Thymus (tissue), 11 donors: ENCODE results near the gene CTSW. TPM values are rescaled to one million over a fixed set of nuclear protein-coding genes. Genes with fewer than 3 reads are reported as not detected.

Experiments used
- DNase-seq, 9 donors: peaks; one replicate each; pipeline ENCODE4 v3.0.0-alpha.2; 2013; ENCODE audit warnings: low spot score in 9 of 9, low read depth in 6 of 9, missing footprints in 1 of 9
- H3K27ac ChIP-seq, 2 donors: one replicate each; pipeline ENCODE4 v1.5.1; 2013; ENCODE audit warnings: control low read depth in 1 of 2, low read depth in 1 of 2, low read length in 1 of 2, mild to moderate bottlenecking in 1 of 2, moderate library complexity in 1 of 2
- H3K27me3 ChIP-seq, 2 donors: one replicate each; pipeline ENCODE4 v1.5.1; 2013; ENCODE audit warnings: low read length in 1 of 2; ENCODE audit not compliant: control insufficient read depth in 2 of 2, insufficient read depth in 1 of 2
- H3K36me3 ChIP-seq, 2 donors: one replicate each; pipeline ENCODE4 v1.5.1; 2013; ENCODE audit warnings: low read length in 1 of 2, mild to moderate bottlenecking in 1 of 2, moderate library complexity in 1 of 2; ENCODE audit not compliant: control insufficient read depth in 2 of 2, insufficient read depth in 2 of 2
- H3K4me1 ChIP-seq, 2 donors: one replicate each; pipeline ENCODE4 v1.5.1; 2013; ENCODE audit warnings: low read length in 2 of 2; ENCODE audit not compliant: control insufficient read depth in 2 of 2, insufficient read depth in 2 of 2
- H3K4me3 ChIP-seq, 2 donors: one replicate each; pipeline ENCODE4 v1.5.1; 2013; ENCODE audit warnings: low read length in 2 of 2, control low read depth in 1 of 2, mild to moderate bottlenecking in 1 of 2
- H3K9me3 ChIP-seq, 2 donors: one replicate each; pipeline ENCODE4 v1.5.1; 2013; ENCODE audit warnings: low read length in 1 of 2, mild to moderate bottlenecking in 1 of 2; ENCODE audit not compliant: control insufficient read depth in 2 of 2, insufficient read depth in 1 of 2
- WGBS: extraction: QIAGEN DNeasy Blood & Tissue Kit; methylation state at CpG from one replicate; pipeline ENCODE4 v1.1.7; 2013; 5-methylcytosine and 5-hydroxymethylcytosine counted together
- polyA plus RNA-seq: library from polyadenylated mRNA; stranded (reverse); fragments of 200-250 nt; gene quantifications from one replicate; pipeline ENCODE4 v1.2.3, GENCODE V29; 2013
- total RNA-seq: library from RNA; stranded (reverse); fragments of 120-200 nt; gene quantifications from one replicate; pipeline ENCODE4 v1.2.4, GENCODE V29; 2013
- donor health status: healthy.

The CTSW gene
- total and polyA plus RNA-seq, 2 donors, result 4.2 to 18.5 TPM

DNA sequence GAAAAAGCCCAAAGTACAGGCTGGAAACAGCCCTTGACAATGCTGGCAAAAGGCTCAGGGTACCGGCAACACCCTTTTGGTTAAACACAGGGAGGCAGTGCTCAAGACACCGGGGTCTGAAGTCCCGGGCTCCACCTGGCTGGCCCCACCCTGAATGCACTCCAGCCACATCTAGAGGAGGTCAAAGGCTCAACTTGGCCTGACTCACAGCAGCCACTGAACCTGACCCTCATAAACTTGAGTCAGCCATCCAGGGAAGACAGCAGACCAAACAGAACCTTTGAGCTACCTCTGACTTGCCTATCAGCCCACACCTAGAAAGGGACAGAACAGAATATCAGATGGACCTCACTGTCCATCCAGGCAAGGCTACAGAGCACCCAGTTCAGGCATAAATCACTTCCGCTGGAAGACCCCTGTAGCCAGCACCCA is 25.5 kb upstream of the CTSW start:
- H3K27me3 ChIP-seq, result no peaks in the 10 kb centered on the region
- peaks cover 58 to 61% of the 10 kb centered on the region in 2 donors for H3K36me3 ChIP-seq
- DNase-seq, result no peak
- 99% methylated on average over 4 of the region's 4 CpGs for WGBS
- H3K27ac ChIP-seq, result no peak overlapping the region
- no peak overlapping the region for H3K4me3 ChIP-seq
- H3K9me3 ChIP-seq, result peaks cover 7 to 24% of the 10 kb centered on the region in 2 donors
- H3K4me1 ChIP-seq, result peaks cover 13 to 23% of the 10 kb centered on the region in 2 donors

DNA sequence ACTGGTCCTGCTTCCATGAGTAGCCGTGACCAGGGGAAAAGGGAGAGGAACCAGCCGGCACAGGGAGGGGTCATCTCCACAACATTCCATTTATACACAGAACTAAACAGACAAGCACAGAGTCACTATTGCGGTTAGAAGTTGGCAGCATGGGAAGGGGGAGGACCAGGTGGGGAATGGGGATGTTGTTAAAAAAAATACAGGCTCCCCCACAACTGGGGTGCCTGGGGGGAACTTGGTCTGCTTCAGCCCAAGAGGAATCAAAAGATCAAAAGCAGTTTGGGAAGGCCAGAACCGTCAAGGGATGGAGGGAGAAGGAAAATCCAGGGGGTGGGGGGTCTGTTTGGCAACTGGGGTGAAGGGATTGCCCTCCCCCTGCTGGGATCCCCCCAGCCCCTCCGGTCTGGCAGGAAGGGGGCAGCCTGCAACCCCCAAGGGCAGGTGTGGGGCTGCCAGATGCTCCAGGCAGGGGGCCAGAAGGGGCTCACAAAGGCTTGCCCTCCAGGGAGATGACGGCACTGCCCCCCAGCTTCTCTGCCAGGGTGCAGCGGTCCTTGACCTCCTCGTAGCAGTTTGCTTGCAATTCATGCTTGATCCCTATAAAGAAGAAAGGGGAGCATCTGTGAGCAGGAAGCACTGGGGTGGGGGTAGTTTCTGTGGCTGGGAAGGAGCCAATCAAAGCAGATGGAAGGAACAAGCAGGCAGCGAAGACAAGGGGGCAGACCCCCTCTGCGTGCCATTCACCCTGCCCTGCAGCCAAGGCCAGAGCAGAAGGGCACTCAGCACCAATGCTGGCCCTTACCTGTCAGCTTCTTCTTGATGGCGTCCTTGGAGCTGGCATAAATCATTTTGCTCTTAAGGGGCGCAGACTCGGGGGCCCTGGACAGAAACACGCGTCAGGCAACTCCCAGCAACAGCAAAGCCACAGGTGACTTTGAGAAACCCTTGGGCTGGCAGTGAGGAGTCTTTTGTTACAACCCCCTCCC is 24.5 kb upstream of the CTSW start:
- 93% methylated on average over 15 of the region's 15 CpGs for WGBS
- Histone ChIP-seq H3K27me3 (no peaks in the 10 kb centered on the region), H3K27ac (no peak overlapping the region), H3K4me3 (no peak overlapping the region), H3K4me1 (peaks cover 13 to 32% of the 10 kb centered on the region in 2 donors), H3K36me3 (peaks cover 58 to 61% of the 10 kb centered on the region in 2 donors), H3K9me3 (peaks cover 7 to 30% of the 10 kb centered on the region in 2 donors)
- DNase-seq, result no peak

DNA sequence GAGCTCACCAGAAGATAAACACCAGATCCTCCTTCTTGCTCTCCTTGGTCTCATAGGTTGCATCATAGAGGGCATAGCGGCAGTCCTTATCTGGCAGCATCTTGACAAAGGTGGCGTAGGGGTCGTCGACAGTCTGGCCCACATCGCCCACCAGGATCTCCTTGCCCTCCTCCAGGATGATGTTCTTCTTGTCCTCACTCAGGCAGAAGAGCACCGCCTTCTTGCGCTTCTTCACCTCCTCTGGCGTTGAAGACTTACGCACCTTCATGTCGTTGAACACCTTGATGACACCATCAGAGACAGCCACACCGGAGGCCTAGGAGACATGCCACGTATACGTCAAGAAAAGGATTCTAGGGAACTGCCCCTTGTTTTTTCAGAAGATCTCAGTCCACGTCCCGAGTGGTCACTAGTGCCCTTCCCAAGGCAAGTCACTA is 23.7 kb upstream of the CTSW start:
- H3K9me3 ChIP-seq, result peaks cover 7 to 32% of the 10 kb centered on the region in 2 donors
- H3K4me1 ChIP-seq, result peaks cover 13 to 34% of the 10 kb centered on the region in 2 donors
- no peaks in the 10 kb centered on the region for H3K27me3 ChIP-seq
- no peak overlapping the region for H3K4me3 ChIP-seq
- peaks cover 57 to 58% of the 10 kb centered on the region in 2 donors for H3K36me3 ChIP-seq
- 97% methylated on average over 15 of the region's 15 CpGs for WGBS
- DNase-seq, result no peak
- no peak overlapping the region for H3K27ac ChIP-seq

DNA sequence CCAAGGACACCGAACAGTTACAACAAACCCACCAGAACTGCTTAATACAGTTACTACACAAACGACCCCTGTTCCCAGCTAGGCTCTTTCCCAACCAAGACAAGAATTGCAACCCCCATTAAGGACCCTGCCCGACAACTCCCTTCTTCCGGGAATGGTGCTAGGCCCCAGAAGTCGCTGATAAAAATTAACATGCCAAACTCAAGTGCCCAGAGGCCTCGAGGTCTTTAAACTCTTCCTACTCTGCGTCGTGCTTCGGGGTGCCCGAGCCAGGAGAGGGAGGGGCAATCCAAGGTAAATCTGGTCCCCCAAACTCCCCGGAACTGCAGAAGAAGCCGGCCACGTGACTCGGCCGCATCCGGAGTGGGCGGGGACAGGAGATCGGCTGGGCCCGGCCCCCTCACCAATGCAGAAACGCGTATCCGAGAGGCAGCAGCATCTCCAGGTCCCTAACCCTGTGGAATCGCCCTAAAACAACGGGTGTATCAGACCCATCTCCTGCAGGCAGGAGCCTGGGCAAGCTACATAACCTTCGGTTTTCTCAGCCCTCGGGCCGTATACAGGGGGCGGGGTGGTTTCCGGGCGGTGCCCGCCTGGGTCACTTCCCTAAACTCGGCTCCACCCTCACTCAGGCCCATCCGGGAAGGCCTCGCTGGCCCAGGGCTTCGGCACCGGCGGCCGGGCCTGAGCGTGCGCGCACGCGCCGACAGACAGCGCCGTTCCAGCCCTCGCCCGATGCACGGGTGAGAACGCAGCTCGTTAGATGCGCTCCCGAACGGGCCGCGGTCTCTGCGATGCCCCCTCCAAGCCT is 22.7 kb upstream of the CTSW start:
- H3K9me3 ChIP-seq, result peaks cover 2 to 23% of the 10 kb centered on the region in 2 donors
- DNase-seq, result peak in 8 of 9 donors; percentile 60 to 90 (median 76)
- peak overlapping the region; percentile 75 to 93 for H3K4me3 ChIP-seq
- H3K27ac ChIP-seq, result peak overlapping the region; percentile 93 to 99
- no peaks in the 10 kb centered on the region for H3K27me3 ChIP-seq
- H3K36me3 ChIP-seq, result peaks cover 50 to 54% of the 10 kb centered on the region in 2 donors
- H3K4me1 ChIP-seq, result peaks cover 22 to 44% of the 10 kb centered on the region in 2 donors
- WGBS, result 2% methylated on average over 57 of the region's 57 CpGs

DNA sequence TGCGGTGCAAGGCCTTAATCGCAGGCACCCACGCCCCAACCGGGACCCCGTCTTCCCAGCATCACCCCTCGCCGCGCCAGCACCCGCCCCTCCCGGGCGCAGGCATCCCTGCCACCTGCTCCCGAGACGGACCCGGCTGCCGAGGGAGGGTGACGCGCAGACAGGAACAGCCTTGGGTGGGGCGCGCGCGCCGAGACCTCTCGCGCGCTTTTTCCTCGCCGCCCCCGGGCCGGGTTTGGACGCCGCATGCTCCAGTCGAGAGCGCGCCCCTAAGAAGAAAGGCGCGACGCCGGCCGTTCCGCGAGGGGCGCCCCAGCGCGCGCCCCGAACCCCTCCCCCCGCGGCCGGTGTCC is 22.2 kb upstream of the CTSW start:
- Histone ChIP-seq H3K4me3 (peak overlapping the region; percentile 75 to 93), H3K27me3 (no peaks in the 10 kb centered on the region), H3K27ac (peak overlapping the region; percentile 93 to 99), H3K36me3 (peaks cover 50 to 54% of the 10 kb centered on the region in 2 donors), H3K9me3 (peaks cover 0 to 17% of the 10 kb centered on the region in 2 donors), H3K4me1 (peaks cover 22 to 45% of the 10 kb centered on the region in 2 donors)
- WGBS, result 1% methylated on average over 49 of the region's 49 CpGs
- peak in 6 of 9 donors; percentile 55 to 83 (median 64) for DNase-seq

DNA sequence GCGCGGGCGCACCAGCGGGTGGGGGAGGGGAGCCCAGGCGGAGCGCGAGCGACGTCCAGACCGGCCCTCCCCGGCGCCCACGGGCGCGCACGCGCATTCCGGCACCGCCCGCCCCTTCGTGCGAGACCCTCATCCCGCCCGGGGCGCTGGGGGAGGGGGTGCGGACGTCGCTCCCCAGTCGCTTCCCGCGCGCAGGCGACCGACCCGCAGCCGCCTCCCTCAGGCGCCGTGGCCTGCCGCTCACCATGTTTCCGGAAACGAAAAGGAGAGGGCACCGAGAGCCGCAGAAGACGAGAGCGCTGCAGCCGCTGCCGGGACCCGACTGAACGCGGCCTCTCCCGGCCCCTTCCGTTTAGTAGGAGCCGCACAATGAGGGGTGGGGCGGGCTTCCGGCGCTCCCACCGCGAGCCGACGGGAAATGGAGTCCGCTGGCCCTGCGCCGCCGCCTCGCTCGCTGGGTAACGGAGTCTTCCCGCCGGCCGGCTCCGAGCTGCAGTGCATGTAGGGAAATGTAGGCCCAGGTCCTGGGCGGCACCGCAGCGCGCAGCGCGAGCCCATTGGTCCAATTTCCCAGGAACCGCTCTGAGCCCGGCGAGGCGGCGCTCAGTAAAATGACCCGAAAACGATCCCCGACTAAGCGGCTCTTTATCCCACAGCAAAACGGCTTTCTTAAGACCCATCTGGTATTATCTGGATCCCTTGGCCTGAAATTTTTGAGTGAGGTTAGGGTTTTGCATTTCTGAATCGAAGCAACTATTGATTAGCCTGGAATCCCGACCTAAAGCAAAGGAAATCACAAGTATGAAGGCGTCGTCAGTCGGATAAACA is 21.6 kb upstream of the CTSW start, which contains the start of gene CFL1:
Gene CFL1 (minus strand): TSS at position 328 of the 828 bp plus-strand sequence. CDS start 81 bp downstream, at position 247.
- Histone ChIP-seq H3K36me3 (peaks cover 50 to 54% of the 10 kb centered on the region in 2 donors), H3K27me3 (no peaks in the 10 kb centered on the region), H3K27ac (peak within 1 kb of the TSS; percentile 97 to 99), H3K4me1 (peaks cover 22 to 45% of the 10 kb centered on the region in 2 donors), H3K4me3 (peak within 1 kb of the TSS; percentile 75 to 93), H3K9me3 (peaks cover 0 to 11% of the 10 kb centered on the region in 2 donors)
- peak; percentile 87 to 98 (median 96) for DNase-seq
- WGBS, result under 1% methylated on average over 92 of the region's 92 CpGs

DNA sequence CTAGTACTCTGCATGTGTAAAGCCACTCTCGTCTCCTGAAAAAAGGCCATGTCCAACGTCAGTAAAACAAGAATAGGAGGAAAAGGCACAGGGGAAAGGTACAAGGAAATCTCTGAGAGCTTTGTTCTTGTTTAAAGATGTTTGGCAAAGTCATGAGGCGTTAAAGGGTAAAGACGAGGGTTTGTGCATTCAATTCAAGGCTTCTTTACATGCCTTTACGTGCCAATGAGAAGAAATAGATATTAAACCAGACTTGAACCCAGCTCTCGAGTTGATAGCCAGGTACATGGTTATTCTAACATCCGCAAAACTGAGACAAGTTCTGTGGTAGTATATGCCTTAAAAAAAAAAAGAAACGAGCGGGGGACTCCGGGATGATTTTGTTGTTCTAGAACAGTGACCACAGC is 21.0 kb upstream of the CTSW start:
- WGBS, result under 1% methylated on average over 10 of the region's 10 CpGs
- peaks cover 50 to 54% of the 10 kb centered on the region in 2 donors for H3K36me3 ChIP-seq

More for the DNA sequence above, 21.0 kb upstream of the CTSW start:
- peak in 1 of 9 donors; percentile 29 for DNase-seq
- Histone ChIP-seq H3K27ac (peak overlapping the region; percentile 97 to 99), H3K4me1 (peaks cover 22 to 45% of the 10 kb centered on the region in 2 donors), H3K27me3 (no peaks in the 10 kb centered on the region), H3K9me3 (peaks cover 0 to 8% of the 10 kb centered on the region in 2 donors), H3K4me3 (peak overlapping the region; percentile 75 to 93)
